ENCODE measurements around the gene HIPK3.
"Not testable (repeated sequence)": the region's sequence is repeated elsewhere in the genome, so short reads cannot be mapped to it uniquely, and the experiment has no call there.

Gene HIPK3

DNA sequence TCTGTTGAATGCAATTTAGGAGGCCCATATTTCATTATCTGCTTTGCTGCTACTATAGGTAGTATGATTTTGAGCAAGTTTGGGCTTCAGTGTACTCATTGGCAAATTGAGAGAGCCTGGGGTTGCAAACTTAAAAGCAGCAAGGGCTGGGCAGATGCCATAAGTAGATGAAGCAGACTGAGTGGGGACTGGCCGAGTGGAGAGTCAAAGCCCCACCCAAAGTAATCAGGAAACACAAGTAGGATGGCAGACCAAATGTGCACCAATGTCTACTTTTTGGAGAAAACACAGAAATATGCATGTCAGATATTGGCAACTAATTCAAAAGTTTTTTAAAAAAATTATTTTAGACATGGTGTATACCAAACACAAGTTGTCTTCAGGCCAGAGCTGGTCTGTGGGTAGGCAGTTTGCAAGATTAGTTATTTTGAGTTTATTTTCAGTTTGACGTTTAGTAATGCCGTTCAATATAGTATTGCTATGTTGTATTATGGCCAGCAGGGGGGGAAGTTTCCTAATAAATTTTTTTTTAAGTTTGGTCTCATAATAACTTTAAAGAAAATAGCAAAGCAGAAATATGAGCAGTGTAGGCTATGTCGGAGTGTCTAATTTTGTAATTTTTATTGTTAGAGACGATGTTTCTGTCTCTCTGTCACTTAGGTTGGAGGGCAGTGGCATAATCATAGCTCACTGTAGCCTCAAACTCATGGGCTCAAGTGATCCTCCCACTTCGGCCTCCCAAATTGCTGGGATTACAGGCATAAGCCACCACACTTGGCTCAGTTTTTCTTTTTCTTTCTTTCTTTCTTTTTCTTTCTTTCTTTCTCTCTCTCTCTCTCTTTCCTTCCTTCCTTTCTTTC lies 105.1 kb downstream of the HIPK3 start:
- no peak for DNase-seq (ENCODE audit: low spot score)

DNA sequence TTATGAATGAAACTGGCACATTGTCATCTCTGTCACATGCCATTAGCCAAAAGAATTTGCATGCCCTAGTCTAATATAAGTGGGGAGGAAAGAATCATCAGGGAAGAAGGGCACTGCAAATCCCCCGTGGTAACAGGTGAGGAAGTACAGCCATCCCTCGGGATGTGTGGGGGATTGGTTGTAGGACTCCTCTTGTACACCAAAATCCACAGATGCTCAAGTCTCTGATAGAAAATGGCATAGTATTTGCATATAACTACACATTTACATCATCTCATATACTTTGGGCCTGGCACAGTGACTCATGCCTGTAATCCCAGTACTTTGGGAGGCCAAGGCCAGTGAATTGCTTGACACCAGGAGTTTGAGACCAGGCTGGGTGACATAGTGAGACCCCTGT lies 109.7 kb downstream of the HIPK3 start:
- no peak for DNase-seq (ENCODE audit: low spot score)

DNA sequence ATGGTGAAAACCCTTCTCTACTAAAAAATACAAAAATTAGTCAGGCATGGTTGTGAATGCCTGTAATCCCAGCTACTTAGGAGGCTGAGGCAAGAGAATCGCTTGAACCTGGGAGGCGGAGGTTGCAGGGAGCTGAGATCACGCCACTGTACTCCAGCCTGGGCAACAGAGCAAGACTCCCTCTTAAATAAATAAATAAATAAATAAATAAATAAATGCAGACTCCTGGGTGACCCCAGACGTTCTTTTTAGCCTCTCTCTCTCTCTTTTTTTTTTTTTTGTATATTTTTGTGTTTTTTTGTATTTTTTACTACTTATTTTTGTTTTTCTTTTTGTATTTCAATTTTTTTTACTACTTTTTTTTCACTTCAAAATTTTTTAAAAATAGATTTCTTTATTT lies 111.3 kb downstream of the HIPK3 start:
- DNase-seq (ENCODE audit: low spot score): not testable (repeated sequence)

DNA sequence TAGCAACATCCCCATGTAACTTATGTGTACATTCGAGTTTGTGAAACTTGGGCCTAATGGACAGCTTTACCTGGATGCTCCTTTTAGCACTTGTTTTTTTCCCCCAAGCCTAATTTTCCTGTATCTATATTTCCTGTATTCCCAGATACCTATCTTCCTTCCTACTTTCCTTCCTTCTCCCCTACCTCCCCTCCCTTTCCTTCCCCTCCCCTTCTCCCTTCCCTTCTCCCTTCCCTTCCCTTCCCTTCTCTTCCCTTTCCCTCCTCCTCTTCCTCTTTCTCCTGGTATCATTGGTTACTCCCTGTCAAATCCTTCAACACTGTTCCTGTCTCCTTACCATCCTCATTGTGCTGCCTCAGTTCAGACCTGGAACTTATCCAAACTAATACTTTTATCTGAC lies 111.8 kb downstream of the HIPK3 start:
- DNase-seq (ENCODE audit: low spot score): no peak

DNA sequence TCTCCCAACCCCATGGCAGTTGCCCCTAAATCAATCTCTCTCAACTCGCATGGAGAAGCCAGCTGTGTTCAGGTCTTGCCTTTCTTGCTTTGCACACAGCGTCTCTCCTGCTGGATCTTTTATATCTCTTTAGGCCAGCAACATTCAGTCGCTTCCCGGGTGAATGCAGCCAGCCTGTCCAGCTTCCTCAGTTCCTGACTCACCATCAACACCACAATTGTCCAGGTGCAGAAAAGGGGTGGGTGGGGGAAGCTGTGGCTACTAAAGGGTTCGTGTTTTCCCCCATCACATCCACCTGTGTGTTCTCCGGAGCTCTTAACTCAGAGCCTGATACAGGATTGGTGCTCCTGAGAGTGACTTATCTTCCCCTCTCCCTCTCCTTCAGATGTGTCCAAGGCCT lies 116.5 kb downstream of the HIPK3 start:
- DNase-seq (ENCODE audit: low spot score): no peak

DNA sequence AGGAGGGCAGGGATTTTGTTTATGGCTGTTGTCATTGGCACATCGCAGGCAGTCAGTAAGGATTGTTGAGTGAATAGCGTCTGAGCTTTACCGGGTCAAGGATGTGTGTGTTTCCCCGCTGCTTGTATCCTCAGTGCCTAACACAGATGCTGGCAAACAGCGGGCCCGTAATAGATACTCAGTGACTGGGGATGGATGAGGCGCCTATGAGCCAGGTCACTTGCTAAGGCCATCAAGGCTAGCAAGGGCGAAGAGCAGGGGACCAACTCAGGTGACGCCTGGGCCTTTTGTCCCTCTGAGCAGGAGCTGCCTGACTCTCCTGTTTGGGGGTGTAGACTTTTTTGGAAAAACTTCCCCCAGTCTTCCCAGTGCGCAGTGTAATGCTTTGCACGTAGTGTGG lies 118.1 kb downstream of the HIPK3 start:
- DNase-seq (ENCODE audit: low spot score): no peak

DNA sequence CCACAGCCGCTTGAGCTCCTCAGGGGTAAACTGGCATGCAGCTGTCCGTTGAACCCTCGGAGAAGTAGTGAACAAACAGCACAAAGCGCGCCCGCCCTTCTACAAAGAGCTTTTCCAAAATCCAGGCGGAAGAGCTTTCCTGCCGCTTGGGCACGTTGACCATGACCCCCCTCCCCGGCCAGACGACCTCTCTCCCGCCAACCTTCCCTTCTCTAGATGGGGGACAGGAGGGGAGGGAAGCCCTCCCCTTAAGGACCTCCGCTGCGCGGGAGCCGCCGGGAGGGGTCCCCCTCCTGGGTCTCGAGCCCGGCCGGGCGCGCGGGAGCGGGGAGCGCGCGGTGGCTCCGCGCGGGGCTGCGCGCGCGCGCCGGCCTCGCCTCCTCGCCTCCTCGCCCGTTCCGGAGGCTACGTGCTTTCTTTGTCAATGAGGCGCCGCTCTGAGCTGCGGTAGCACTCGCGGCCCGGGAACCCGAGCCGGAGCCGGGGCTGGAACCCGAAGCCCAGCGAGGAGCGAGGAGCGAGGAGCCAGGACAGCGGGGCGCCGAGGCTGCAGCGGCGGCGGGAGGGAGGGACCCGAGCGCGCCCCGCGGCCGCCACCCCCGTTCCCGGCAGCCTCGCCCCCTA lies 118.6 kb downstream of the HIPK3 start, which contains the start of gene KIAA1549L:
TSS of gene KIAA1549L (plus strand) at position 421 of the 624 bp plus-strand sequence.
- peak; percentile 63 for DNase-seq (ENCODE audit: low spot score)

DNA sequence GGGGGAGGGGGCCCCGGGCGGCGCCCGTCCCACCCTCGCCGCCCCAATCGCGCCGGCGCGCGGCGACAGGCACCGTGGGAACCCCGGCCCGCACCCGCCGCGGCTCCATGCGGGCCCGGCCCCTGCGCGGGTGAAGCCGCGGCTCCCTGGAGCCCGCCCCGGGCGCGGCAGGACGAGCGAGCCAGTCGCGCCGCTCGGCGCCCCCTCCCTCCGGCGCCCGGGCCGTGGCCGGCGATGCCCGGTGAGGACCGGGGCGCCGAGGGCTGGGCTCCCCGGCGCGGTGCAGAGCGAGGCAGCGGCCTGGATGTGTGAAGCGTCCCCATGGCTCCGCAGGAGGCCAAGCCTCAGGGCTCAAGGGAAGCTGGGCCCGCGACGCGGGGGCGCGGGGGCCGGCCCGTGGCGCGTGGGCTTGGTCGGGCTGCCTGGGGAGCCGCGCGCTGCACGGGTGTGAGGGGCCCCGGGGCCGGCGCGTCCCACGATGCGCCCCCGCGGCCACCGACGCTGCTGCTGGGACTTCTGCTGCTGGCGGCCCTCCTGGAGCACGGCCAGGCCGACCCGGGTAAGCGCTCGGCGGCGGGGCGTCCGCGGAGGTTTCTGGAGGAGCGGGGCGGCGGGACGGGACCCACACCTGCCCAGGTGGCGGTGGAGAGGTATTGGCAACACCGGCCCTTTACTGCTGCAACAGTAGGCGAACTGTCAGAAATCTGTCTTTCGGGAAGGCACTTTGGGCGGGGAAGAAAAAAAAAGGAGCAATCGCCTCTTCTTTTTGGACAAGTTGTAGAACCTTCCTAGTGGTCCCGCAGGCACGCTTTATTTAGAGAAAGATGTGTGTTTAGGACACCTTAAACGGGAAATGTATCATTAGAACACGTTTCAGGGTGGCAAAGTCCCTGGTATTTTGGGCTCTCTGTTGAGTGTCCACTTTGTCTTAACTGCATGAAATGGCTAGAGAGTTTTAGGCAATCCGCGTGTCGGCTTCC lies 119.4 kb downstream of the HIPK3 start:
- DNase-seq (ENCODE audit: low spot score): peak; percentile 69

DNA sequence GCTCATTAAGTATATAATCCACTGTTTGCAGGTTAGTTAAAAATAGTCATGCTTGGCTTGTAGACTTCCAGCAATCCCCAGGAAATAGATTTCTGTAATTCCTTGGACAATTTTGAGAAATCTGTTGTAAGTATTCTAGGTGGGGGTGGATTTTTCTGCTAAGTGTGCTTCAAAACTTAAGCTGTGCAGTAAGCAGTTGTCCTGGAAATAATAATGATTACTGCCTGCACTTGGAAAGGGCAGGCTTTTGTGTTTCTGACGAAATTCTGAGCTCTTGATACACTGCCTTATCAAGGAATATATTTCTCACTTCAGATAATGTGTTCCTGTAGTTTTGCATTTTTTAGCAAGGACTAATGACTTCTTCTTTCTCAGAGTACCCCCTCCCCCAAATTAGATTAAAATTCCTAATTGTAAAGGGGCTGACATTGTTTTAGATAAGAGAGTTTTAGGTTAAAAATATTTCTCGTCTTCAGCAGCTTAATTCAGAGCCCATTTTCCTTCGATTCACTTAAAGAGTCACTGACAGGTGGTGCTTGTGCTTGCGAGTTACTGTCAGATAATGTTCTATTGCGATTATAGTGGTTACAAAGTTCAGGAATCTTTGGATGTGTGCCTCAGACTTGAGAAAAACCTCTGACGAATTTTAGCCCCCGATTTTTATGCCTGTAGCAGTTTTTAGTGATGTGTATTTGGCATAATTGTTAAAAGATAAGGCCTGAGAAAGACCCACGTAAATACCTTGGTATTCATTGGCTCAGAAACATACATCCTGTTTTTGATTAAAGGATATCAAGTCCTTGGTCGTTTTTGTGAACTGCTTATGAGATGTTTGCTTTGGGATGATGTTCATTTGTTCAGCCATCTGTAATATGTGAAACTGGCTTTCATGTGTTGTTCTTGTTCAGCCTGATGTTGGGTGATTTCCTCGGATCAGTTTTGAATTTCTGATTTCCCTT lies 120.5 kb downstream of the HIPK3 start:
- no peak for DNase-seq (ENCODE audit: low spot score)

DNA sequence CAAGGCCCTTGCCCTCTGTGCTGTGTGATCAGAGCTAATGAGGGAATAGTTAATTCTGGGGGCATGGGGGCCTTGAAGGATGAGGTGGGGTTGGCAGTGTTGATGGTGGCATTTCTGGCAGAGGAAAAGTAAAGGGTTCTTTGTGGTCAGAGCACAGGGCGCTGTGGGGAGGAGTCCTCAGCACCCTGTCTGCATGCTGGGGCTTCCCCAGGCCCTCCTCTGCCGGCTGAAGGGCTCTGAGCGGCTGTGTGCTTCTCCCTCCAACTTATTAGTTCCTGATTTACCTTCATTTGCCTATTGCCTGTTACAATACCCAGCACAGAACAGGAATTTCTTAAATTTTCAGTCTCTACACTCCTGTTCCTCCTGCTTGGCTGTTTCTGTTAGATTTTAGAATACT lies 122.8 kb downstream of the HIPK3 start:
- DNase-seq (ENCODE audit: low spot score): no peak

DNA sequence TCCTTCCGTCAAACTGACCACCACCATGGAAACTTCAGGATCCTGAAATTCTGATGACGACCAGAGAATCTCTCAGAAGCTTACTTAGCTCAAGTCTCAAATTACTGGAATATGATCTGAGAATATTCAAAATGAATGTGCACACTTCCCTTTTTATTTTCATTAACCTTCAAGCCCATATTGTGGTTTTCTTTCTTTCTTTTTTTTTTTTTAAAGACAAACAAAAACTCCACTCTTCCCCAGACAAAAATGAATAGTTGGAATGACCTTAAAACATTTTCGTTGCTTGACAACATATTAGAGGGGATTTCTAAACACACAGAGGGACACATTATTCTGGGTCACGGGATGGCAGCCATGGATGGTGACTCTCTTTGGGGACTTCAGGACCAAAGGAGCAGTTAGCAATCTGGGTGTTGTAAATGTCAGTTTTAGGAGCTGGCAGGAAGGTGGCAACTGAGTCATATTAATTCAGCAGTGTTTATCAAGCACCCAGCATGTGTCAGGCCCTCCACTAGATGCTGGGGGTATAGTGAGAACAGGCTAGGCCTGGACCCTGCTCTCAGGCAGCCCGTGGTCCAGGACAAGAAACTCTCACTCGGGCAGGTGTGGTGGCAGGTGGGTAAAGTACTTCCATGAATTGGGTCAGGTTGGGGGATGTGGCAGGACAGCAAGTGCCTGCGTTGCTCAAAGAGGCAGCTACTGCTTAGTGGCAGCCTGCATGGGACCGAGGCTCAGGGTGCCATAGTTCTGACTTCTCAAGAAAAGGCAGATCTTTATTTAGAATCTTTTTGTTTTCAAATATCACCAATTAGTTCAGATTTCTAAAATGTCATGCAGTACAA lies 126.1 kb downstream of the HIPK3 start:
- DNase-seq (ENCODE audit: low spot score): no peak

DNA sequence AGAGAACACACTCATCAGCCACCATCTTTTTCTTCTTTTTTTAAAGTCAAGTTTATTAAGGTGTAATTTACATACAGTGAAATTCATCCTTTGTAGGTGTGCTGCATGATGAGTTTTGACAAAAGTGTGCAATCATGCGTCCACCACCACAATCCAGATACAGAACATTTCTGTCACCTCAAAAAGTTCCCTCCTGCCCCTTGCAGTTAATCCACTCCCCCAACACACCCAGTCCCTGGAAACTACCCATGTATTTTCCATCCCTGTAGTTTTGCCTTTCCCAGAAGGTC lies 126.7 kb downstream of the HIPK3 start:
- DNase-seq (ENCODE audit: low spot score): no peak

DNA sequence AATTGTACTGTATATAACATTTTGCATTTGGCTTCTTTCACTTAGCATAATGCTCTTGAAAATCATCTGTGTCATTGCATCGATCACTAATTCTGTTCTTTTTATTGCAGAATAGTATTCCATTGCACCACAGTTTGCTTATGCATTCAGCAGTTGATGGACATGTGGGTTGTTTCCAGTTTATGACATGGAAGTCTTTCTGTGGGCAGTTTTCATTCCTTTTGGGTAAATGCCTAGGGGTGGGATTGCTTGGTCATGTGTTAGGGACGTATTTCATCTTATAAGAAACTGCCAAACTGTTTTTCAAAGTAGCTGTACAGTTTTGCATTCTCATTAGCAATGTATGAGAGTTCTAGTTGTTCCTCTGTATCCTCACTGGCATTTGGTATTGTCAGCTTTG lies 127.0 kb downstream of the HIPK3 start:
- DNase-seq (ENCODE audit: low spot score): no peak

DNA sequence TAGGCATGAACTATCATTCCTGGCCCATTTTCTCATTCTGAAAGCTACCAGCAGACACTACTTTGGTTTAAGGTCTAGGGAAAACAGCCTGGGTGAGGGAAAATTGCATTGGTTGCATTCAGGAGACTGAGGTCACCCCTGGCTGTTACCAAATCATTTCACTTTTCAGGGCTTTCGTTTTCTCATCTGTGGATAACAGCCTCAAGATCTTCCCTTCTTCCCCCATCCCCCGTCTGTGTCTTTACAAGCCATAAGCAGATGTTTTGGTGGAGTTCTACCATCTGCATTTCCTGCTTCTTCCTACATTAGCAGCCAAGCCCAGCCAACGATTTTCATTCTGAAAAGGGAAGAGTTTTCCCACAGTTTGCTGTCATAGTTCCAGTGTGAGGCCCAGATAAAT lies 130.4 kb downstream of the HIPK3 start:
- no peak for DNase-seq (ENCODE audit: low spot score)

DNA sequence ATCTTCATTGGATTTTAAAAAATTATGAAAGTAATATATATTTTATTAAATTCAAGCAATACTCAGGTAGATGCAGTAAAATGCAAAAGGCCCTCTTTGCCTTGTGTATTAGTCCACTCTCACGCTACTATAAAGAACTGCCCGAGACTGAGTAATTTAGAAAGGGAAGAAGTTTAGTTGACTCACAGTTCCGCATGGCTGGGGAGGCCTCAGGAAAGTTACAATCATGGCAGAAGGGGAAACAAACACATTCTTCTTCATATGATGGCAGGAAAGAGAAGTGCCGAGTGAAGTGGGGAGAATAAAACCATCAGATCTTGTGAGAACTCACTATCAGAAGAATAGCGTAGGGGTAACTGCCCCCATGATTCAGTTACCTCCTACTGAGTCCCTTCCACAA lies 130.8 kb downstream of the HIPK3 start:
- no peak for DNase-seq (ENCODE audit: low spot score)

DNA sequence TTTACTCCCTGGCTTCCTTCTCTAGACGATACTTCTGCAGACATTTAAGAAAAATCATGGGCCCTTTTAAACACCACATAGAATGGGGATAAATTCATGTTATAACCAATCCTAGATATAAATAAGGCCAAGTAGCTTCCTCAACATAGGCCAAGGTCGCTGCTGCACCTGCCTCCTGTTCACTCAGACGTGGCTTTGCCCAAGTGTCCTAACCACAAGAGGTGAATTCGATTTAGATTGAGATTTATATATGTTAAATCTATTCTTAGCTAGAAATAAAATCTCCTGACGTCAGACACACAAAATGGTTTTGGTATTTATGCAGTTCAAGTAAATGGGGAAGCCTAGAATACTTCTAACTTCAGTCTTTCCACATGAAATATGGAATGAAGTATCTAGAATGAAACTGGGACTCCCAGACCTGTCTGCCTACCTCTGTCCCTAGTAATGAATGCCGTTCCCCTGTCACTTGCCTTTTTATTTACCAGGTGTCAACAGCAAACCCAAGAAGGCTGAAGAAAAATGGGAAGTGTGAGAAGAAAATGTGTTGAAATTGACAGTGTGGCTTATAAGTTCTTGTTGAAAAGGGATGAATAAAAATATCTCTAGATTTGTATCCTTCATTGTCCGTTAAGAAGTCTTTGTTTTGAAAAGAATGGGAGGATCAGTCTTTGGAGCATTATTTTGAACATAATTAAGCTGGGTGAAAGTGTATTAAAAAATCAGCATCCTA lies 131.8 kb downstream of the HIPK3 start:
- DNase-seq (ENCODE audit: low spot score): no peak

DNA sequence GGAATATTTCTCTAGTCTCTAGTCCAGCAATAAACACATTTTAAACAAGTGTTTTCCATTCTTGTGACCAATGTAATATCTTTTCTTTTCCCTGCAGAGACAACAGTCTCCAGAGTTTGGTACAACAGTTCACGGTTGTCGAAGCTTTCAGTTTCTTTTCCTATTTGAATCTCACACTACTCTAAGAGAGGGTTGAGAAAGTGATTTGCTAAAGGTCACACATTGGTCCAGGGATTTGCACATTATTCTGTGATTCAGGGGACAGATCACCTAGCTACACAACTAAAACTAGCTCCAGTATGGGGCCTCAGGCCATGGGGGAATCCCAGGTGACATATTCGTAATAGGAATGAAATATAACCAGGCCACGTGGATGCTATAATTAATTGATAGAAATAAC lies 132.5 kb downstream of the HIPK3 start:
- DNase-seq (ENCODE audit: low spot score): no peak

DNA sequence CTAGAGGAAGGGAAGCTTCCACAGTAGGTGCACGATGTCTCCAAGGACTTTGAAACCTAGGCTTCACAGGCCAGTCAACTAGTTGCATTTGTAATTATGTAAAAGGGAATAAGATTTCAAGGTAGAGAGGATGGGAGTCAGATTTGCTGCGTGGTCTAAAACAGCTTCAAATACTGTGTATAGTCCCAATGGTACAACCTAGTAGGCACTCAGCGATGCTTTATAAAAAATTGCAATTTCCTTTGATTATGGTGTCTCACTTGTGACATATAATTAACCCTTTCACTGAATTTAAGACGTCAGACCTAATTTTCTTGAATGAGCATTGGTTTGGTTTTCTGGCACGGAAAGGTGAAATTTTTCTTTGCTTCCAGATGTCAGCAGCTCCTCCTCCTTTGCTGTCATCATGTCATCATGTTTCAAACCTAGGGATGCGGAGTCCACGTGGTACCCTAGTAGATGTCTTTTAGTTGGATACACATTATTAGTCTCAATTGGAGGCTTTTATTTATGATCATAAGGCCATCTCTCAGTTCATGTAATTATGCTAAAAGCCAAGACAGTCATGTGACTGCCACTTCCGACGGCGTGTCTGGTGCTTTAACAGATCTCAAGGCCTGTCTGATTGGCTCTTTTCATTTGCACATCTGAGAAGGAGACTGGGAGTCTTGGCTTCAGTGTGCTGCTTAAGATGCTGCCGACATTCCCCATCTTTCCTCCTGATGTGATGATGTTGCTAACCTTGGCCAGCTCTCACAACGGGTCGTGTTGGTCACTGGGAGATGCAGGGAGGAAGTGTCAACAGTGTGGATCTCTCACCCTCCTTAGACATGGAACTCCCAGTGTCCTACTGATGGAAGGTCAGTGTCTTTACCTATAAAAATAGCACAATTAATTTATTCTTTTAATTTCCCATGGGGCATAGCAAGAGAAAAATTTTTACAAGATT lies 134.0 kb downstream of the HIPK3 start:
- no peak for DNase-seq (ENCODE audit: low spot score)

DNA sequence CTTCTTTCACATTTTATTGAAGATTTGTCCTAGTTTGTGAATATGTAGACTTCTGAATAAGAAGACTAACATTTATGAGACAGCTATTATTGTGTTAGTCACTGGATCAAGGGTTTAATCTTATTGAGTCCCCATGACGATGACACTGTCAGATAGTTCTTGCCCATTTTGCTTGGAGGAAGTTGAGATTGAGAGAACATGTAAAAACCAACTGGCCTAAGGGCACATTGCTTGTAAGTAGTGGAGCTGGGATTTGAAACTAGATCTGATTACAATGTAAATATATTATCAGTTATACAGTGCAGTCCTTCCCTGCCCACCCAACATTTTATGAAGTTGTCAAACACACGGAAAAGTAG lies 134.7 kb downstream of the HIPK3 start:
- DNase-seq (ENCODE audit: low spot score): no peak

Measured in ecto neural progenitor cell (in vitro differentiated cells).